ENCODE measurements around the gene TMA7B.
"Not testable (repeated sequence)": the region's sequence is repeated elsewhere in the genome, so short reads cannot be mapped to it uniquely, and the experiment has no call there.

Gene TMA7B

DNA sequence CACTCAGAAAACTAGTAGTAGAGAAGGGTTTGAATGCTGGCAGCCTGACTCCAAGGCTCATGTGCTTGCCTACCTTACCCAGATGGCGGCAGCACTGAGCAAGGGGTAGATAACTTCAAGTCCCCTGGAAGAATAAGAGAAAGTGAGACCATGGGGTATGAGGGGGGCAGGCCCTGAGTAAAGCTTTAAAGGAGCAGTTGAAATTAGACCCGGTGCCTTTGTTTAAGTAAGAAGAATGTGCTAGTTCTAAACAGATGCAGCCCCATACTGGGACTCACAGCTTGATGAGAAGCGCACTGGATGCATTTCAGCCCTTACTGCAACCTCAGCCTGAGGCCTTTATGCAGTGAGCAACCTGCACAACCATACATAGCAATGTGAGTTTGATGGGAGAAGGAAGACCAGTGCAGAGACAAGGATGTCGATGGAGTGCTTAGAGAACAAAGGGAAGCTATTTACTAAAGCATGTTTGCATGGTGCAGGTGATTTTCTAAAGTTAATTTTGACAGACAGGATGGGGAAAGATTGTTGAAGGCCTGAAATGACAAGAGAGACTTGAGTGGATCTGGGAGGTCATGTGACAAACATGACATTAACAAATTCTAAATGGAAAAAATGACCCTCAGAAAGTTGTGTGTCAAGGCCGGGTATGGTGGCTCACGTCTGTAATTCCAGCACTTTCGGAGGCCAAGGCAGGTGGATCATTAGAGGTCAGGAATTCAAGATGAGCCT, 27.1 kb upstream of the TMA7B start:
- peak; percentile 84 for DNase-seq (ENCODE audit: low spot score)

DNA sequence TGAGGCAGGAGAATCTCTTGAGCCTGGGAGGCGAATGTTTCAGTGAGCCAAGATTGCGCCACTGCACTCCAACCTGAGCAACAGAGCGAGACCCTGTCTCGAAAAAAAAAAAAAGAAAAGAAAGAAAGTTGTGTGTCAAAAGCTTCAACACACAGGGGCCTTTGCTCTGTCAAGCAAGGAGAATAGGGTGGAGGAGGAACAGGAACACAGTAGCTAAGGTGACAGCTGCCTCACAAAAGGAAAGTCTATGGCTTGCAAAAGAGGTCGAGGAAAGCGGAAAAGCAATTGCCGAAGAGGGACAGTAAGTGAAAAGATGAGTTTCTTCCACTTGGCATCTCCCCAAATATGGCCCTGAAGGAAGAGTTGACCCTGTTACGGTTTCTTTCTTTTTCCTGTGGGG, 26.5 kb upstream of the TMA7B start:
- DNase-seq (ENCODE audit: low spot score): no peak

DNA sequence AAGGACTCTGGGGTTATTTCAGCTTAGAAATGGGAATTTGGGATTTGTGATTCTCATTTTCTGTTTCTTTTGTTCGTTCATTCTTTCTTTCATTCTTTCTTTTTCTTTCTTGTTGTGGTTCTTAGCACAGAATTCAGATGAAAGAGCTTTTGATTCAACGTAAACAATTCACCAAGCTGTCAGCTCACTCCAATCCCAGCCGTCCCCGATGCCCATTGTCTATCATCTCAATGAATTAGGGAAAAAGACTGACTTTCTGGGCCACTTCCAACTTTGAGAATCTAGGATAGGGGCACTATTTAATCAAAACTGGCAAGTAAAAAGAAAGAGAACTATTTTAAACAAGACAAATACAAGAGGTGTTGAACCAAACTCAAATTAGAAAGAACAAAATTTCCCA, 25.1 kb upstream of the TMA7B start:
- DNase-seq (ENCODE audit: low spot score): no peak

DNA sequence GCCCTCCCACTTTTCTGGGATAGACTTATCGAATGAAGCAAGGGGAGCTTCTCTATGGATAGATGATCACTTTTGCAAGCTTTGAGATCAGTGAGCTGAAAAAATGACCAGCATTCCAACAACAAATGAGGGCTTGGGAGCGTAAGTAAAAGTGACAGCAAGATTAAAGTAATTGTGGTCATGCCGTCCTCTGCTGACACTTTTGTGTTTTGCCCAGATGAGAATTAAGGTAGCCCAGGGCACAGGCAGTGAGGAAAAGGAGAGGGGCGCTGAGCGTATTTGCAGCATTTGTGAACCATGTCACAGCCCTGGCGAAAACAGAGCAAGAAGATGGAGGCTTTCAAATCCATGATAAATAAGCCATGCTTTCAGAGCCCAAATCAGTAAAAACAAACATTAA, 24.6 kb upstream of the TMA7B start:
- DNase-seq (ENCODE audit: low spot score): no peak

DNA sequence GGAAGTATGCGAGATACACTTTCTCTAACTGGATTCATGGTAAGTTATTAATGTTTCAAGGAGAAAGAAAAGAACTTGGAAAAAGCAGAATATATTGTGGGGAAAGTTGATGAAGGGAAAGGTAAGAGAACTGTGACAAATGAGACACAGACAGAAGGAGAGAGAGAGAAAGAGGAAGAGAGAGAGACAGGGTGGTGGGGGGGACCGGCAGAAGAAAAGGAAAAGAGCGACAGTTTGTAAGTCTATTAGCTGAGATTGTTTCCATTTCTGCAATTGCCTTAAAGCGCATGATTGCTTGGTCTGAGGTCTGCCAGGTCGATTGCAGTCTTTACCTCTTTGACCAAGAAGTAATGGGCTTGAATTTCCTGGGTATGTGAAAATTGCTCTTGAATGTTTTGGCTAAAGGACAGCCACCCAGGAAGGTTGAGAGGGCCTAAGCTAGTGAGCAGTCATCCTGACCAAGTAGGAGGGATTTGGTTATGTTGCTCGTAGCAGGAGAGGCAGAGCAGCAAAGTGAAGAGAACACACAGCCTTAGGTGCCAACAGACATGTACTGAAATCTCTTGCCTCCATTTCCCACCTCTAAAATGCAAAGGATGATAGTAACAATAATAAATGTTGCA, 23.6 kb upstream of the TMA7B start:
- no peak for DNase-seq (ENCODE audit: low spot score)

DNA sequence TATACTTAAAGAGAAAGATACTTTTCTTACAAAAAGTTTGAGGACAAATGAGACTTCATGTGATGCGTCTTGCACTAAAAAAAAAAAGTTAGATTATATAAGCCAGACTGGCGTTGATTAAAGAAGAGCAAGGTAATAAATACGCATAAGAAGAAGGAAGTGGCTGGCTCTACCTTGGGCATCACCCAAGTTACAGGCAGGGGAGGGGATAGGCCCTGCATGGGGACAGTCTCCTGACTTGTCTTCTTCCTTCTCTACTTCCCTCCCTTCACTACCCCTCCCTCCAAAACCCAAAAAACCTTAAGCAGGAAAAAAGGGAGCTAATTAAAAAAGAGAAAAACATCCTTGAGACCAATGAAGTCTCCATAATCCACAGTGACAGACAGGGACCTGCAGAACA, 22.3 kb upstream of the TMA7B start:
- no peak for DNase-seq (ENCODE audit: low spot score)

DNA sequence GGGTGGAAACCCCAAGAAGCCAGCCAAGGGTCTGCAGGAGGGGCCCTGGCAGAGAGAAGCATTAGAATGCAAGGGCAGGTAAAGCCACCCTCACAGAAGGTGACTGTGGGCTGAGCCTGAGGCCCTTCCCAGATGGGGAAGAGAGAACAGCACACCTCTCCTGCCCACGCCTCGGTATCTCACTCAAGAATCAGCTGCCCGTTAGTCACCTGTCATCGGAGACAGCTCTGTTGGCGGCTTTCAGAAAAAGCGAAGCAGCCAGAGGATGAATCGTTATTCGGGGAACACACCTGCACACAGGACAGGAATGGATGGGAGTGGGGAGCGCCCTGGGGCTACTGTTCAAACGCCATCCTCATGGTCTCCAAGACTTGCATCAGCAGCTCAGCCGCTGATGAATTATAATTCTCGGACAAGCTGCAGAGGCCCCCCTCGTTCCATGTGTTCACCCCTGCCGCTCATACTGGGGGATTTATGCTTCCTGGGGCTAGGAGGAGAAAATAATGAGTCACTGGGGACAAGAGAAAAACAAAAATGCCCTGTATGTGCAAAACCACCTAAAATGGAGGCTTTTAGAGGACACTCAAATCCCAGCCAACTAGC, 21.6 kb upstream of the TMA7B start:
- no peak for DNase-seq (ENCODE audit: low spot score)

DNA sequence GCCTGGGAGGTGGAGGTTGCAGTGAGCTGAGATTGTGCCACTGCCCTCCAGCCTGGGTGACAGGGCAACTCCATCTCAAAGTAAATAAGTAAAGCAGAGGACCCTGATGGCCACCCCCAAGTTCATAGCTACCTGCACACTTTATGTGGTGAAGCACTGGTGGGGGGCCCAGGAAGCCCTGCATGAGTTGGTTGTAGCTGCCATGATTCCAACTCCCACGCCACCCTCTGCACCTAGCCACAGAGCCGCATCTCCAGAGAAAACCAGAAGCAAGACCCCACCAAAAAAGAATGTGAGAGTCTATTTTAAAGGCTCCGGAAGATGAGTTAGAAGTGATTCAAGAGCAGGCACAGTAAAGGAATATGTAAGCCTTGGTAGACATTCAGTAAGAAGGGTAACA, 20.4 kb upstream of the TMA7B start:
- DNase-seq (ENCODE audit: low spot score): no peak

DNA sequence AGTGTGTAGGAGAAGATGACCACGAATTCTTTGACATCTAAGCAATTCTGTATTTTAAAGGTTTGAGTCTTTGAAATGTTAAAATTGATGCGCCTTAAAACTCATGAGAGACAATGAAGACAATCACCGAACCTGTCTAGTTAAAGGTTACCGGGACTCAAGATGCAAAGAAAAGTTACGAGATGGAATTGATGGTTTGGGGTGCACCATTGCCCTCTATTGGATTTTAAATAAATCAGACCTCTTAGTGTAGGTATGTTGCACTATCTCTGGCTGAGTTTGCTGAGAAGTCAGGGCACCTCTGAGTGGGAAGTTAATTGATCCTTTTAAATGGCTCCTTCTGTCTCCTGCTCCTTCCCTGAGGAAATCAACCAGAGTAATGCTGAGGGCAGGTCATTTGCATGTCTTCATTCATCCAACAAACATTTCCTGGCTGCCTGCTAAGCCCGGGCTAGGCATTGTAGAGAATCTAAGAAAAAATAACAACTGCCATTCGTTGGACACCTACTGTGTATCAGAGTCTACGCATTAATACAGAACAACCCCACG, 19.4 kb upstream of the TMA7B start:
- no peak for DNase-seq (ENCODE audit: low spot score)

DNA sequence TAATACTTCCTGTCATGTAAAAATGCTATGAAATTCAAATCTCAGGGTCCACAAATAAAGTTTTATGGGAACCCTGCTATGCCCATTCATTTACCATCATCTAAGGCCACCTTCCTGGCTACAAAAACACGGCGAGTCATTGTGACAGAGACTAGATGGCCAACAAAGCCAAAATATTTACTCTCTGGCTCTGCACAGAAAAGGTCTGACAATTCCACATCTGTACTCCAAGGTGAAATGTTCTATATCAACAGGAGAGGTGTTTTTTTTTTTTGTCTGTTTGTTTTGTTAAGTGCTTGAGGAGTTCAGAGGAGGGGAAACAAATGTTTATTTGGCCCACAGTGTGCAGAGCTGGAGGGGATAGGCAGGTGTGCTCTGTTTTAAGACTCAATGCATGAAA, 18.6 kb upstream of the TMA7B start:
- peak; percentile 55 for DNase-seq (ENCODE audit: low spot score)

DNA sequence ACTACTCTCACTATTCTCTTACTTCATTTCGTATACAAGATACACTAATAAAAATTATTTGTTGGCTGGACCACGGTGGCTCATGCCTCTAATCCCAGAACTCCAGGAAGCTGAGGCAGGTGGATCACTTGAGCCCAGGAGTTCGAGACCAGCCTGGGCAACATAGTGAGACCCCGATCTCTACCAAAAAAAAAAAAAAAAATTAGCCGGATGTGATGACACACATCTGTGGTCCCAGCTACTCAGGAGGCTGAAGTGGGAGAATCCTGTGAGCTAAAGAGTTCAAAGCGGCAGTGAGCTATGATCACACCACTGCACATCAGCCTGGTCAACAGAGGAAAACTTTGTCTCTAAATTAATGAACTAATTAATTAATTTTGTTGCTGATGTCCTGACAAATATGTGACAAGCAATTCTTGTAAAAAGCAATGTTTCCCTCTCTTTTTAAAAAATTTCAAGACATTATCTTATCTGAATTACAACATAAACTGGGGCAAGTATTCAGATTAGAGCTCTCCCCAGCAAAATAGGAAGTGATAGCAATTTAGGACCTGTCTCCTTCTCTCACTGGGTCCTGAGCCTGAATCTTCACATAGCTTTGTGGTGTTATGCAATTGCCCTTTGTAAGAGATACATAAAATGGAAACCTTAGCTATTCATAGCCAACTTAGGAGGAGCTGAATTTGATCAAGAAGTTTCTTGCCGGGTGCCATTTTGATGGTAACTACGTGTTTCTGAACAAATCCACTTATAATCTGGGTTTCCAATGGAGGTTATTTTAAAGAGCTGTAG, 17.6 kb upstream of the TMA7B start:
- DNase-seq (ENCODE audit: low spot score): no peak

DNA sequence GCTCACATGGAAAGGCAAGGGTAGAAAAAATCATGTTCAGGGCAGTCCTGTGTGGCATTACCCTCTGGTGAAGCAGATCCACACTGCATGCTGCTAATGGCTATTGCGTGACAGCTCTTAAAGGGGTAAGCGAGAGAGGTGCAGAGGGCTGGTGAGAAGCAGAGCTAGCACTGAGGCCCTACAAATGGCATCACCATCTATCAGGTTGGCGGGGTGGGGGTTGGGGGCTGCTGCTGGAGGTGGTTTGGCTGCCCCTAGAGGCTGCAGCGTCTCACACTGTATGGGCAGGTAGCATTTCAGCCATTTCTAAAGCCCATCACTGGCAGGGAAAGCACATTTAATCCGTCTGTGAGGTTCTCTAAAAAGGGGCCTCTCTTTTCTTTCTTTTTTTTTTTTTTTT, 16.9 kb upstream of the TMA7B start:
- DNase-seq (ENCODE audit: low spot score): no peak

DNA sequence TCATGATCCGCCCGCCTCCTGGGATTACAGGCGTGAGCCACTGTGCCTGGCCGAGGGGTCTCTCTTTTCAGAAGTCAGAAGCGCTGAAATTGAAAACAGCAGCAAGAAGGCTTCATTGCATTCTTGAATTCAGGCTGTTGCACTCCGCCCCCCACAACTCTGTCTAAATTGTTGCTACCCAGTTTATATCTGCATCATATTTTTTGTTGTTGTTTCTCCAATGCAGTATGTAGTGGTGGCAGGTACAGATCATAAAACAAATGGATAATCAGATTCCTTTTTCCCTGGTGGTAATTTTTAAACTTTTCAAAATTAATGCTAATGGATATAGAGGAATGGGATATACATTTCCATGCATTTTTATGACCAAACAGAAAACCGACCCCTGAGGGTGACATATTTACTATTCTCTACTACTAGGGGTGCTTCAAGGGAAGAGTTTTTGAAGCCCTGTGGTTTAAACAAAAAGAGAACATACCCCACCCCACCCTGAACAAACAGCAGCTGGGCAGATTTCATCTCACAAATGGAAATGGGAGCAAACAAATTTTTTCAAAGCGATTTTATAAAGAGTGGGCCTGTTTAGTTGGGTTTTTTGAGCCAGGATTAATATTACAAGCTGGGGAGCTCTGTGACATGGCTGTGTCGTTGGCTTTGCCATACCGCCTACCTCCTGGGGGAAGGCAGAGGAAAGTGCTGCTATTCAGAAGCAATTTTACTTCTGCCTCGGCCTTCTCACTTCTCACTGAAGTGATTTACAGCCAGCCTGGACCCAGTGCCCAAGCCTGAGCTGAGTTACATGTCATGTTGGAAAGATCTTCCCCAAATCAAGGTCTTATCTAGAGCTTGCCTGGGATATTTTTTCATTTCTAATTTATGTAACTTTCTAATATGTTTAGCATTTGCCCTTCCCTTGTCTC, 16.0 kb upstream of the TMA7B start:
- no peak for DNase-seq (ENCODE audit: low spot score)

DNA sequence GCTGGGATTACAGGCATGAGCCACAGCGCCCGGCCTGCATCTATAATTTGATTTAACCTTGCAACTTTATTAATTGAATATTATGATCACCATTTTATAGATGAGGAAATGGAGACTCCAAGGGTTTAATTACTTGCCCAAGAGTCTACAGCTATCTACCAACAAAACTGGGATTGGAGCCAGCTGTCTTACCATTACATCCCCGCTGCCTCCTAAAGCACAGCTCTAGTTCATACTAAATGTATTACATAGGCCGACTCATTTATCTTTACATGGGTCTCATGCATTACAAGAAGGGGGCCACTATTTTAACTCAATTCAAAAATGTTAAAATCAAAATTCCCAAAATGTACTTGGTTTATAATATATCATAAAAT, 14.1 kb upstream of the TMA7B start:
- peak; percentile 74 for DNase-seq (ENCODE audit: low spot score)

DNA sequence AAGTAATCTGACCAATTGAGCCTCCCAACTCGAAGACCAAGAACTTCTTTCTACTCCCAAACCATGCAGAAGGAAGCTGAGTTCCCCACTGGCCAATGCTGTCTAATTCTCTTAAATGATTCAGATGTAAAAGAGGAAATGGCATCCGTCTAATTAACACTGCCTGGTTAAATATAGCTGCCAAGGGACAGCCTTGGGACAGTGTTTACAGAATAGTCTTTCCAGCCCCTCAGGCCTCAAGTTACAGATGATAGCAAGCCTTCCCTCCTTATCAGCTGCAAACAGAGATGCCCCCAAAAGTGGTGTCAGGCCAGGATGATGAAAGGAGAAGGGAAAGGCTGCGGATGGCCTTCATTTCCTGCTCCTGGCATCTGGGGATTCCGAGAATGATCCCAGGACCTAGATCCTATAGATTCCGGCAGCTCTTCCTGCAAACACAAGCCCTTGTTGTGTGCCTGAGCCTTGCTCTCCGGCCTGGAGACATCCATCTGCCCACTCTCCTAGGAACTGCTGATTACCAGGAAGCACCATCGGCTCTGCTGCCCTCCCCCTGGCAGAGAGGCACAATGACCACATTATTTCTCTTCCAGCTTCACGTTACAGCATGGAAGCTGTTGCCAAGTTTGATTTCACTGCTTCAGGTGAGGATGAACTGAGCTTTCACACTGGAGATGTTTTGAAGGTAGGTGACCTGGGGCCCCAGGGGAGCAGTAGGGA, 13.5 kb upstream of the TMA7B start:
- peak; percentile 85 for DNase-seq (ENCODE audit: low spot score)

DNA sequence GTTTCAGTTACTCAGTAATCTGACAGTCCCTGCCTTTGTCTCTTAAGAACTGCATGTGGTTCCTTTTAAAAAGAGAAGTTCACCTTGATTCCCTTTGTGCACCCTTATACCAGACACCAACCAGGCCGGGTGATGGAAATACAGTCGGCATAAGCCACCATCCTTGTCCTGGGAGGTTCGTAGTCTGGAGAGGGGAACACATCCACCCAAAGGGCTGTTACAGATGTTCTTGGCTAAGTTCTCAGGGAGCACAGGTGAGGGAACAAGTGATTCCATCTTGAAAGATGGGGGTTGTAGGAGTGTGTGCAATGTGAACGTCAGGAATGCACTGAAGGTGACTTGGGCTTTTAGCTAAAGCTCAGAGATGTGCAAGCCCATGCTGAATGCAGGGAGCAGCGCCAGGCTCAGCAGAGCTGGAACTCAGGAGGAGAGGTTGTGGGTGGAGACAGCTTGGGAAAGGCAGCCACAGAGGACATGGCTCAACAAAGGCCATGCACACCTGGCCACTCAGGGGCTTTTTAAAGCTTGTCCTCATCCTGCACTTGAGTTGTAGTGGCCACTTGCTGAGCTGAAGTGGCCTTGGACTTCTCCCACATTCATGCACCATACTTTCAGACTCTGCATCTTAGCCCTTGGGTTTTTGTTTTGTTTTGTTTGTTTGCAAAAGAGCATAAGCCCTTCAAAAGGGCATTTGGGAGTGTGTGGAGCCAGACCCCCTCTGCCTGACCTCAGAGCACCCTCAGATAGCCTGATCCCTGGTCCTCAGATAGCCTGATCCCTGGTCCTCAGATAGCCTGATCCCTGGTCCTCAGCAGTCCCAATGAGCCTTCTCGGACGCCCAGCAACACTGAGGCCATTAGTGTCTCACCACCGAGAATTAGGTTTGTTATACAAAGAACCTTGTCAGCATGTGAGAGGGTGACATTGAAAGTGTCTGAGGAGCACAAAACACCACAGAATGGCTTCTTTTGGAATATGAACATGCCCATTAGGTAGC, 12.7 kb upstream of the TMA7B start:
- peak; percentile 63 for DNase-seq (ENCODE audit: low spot score)

DNA sequence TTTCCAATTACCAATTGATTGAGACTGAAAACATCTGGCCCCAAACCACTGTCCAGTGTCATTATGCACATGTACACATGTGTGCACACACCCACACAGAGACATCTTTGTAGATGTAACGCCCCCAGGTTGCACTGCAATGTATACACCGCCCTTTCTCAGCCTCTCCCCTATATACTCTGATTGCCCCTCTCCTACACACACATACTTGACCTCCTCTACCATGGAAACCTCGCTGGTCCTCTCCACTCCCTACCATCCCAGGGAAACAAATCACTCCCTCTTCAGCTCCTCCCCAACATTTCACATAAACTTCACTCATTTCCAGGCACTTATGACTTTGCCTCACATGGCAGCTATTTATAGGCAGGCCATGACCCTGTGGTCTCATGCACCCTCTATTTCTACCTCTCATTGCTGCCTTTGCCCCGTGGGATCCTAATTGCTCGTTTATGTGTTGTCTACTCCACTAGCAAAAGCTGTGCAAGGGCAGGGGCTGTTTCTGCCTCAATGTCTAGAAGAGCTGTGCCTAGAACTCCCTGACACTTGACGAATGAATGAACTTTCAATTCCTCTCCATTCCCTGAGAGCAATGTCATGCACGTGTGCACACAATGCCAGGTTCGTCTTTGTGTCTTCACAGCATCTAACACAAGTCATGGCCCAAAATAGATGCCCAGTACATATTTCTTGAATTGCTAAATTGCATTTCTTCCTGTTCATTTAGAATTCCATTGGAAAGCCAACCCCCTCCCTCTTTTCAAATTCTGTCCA, 10.0 kb upstream of the TMA7B start:
- no peak for DNase-seq (ENCODE audit: low spot score)

DNA sequence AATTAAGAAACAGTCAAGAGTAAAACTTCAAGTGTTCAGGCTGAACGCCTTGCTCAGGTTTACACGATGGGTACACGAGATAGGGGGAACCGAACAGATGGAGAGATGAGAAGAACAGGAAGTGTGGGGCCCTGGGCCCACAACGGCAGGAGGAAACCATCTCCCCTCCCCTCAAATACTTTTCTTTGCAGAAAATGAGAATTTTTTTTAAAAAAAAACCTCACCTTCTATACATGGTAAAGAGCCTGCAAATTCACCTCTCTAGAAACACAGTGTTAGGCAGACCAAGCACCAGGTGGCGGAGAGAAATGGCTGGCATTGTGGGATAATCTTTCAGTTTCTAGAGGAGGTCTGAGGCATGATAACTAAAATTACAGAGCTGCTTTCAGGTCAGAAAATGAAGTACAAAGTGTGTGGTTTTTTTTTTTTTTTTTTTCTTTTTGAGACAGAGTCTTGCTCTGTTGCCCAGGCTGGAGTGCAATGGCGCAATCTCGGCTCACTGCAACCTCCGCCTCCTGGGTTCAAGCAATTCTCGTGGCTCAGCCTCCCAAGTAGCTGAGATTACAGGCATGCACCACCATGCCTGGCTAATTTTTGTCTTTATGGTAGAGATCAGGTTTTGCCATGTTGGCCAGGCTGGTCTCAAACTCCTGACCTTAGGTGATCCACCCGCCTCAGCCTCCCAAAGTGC, 8.4 kb upstream of the TMA7B start:
- not testable (repeated sequence) for DNase-seq (ENCODE audit: low spot score)

Measured in hematopoietic multipotent progenitor cell treated with erythropoietin and hydrocortisone succinate and interleukin-3 and kit ligand, for 17 days (in vitro differentiated cells).